ENCODE data around the gene ATP6AP2.
"Not testable (repeated sequence)": the region's sequence is repeated elsewhere in the genome, so short reads cannot be mapped to it uniquely, and the experiment has no call there.

ATP6AP2 gene

DNA sequence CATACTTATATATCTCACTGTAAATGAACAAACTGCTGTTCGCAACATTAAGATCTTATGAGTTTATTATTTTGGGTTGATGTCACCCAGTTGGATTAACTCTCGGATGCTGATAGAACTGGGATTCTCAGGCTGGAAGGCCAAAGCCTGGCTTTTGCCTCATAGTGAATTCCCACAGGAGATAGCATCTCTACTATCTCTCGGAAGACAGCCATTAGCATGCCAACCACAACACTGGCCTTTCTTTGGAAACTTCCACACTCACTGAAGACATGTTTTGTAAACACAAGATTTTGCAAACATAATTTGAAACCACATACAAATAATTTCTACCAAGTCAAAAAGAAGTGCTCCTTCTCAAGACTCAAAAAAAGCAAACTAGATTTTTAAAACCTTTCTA lies 4.5 kb upstream of the ATP6AP2 start:
- DNase-seq: no peak

DNA sequence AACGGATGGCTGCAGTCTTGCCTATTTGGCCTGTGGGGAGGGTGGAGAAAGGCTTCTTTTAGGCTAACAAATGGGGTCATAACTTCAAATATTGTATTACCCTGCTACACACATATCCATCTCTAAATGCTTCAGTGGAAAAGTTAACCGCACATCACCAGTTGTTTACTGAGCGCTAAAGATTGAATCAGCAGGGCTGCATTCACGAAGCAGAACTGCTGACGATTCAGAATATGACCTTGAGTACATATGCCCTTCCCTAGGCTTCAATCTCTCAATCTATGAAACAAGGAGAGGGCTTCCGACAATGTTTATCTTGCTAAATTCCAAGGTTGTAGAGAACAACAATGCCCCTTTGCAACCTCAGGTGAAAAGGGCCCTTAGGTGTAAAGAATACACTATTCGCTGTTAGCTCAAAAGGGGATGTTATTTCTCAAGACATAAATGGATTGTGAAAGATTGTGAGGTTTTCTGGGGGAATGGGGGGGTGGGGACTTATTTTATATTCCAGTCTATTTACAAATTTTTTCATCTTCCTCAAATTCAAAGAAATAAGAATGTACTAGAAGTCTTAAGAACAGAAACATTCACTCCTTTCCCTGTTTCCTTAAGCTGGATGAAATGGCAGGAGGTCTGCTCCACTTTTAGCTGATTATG lies 2.6 kb upstream of the ATP6AP2 start:
- no peak for DNase-seq

DNA sequence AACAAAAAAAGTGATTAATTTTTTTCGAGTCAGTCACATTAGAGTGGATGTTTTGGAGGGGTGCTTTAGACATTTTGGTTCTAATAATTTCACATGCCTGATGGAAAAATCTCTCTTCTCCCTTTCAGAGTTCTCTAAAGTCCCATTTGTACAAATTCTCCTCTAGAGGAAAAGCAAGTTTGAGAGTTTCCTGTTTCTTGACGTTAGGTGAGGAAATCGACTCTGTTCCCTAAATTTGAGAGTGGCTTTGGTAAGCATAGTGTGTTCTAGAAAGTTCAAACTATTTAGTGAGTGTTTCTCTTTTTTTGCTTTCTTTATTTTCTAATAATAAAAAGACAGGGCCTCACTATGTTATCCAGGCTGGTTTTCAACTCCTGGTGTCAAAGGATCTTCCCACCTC lies 1.6 kb upstream of the ATP6AP2 start:
- DNase-seq: no peak

DNA sequence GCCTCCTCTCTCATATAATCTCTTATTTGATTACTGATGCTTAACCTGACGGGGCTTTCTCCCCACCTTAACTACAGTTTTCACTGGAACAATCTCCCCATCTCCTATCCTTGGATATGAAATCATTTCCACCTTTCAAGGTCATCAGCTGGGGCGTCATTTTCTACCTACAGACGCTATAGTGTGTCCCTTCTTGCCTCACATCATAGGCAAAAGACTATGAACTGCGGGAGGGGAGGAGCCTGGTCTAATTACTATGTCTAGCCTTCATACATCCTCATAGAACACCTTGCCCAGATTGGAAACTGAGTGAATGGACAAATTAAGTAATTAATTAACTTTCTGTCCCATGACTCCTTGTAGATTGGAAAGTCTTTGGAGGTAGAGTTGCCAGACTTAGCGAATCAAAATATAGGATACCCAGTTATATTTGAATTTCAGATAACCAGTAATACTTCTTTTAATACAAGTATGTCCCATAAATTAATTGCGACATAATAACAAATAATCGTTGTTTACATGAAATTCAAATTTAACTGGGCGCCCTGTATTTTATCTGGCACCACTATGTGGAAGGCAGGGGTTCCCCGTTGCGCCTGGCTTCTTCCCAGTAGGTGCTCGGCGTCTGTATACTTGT lies 752 bp upstream of the ATP6AP2 start:
- no peak for DNase-seq

DNA sequence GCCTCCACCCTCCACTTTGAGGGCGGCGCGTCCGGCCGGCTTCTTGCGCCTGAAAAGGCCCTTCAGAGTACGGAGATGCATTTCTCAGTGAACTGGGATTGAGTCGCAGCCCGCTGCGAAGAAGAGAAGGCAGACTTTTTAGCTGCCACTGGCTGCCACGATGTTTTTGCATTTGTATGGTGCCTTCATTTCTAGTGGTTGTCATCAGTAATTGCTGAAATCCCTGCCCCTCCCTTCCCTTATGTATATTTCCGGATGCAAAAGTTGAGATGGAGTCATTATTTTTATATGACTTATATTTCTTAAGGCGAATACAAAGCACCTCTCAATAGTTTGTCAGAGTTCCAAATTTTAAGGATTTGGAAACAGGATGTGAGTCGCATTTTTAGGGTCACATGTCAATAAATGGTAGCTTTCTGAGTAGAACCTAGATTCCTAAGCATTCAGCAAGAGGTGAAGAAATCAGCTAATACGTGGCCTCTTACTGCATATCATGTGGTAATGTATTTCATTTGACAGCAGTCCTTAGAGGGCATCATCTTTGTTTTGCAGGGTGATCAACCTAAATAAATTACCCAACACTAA lies 658 bp downstream of the ATP6AP2 start:
- DNase-seq: no peak

DNA sequence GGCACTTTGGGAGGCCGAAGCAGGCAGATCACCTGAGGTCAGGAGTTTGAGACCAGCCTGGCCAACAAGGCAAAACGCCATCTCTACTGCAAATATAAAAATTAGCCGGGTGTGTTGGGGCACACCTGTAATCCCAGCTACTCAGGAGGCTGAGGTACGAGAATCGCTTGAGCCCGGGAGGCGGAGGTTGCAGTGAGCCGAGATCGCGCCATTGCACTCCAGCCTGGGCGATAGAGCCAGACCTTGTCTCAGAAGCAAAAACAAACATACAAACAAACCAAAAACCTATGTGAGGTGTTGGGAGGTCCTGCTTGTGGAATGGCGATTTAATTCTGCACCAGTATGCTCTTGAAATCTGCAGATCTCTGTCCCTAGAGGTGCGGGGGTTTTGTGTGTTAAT lies 1.4 kb downstream of the ATP6AP2 start:
- not testable (repeated sequence) for DNase-seq

DNA sequence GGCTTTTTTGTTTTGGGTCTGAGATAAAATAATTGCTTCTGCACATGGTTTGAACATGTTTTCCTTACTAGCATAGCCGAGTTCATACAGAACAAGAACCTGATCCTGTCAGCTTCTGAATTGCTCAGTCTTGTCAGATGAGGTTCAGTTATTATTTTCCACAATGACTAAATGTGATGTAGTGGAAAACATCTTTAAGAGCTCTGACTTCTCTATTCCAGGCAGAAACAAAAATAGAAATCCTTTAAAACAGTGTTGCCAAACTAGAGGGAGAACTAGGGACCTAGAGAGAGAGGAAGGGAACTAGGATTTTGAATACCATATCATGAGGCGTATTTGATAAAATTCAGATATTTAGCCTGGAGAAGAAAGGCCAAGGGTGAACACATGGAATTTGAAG lies 2.0 kb downstream of the ATP6AP2 start:
- no peak for DNase-seq

DNA sequence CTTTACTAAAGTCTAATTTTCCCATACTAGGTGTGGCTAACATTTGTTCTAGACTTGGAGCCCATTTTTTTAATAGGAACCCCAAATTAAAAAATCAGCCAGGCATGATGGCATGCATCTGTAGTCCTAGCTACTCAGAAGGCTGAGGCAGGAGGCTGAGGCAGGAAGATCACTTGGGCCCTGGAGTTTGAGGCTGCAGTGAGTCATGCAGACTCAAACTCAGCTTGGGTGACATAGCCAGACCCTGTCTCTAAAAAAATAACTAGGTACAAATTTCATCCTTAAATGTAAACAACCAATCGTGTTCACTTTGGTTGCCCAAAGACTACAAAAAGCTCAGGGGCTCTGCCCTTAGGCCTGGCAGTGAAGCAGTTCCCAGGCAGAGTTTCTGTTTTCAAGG lies 6.9 kb downstream of the ATP6AP2 start:
- DNase-seq: not testable (repeated sequence)

DNA sequence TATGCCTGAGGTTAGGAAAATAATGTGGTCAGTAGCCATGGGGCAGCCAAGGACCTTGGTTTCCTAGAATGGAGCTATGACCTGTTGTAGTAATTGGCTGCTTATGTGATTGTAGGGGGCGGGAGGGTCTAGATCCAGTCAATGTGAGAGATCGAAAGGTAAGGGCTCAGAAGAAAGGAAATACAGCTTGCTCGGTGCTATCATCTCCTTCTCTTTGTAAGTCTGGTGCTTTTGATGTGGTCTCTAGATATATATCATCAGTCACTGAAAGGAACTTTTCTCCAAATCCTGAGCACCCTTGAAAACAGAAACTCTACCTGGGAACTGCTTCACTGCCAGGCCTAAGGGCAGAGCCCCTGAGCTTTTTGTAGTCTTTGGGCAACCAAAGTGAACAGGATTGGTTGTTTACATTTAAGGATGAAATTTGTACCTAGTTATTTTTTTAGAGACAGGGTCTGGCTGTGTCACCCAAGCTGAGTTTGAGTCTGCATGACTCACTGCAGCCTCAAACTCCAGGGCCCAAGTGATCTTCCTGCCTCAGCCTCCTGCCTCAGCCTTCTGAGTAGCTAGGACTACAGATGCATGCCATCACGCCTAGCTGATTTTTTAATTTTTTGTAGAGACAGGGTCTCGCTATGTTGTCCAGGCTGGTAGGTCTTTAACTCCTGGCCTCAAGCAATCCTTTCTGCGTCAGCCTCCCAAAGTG lies 9.0 kb downstream of the ATP6AP2 start:
- not testable (repeated sequence) for DNase-seq

DNA sequence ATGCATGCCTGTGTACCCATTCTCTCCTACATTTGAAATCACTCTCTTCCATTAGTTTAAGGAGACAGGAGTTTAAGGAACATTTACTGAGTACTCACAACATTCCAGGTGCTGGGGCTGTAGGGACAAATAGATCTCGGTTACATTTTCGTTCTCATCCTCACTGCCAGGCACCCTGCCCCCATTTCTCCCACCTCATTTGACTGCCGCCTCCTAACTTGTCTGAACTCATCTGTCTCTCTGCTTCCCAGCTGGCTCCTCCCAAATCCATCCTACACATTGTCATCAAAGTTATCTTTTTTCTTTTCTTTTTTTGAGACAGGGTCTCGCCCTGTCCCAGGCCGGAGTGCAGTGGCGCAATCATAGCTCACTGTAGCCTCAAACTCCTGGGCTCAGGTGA lies 22.7 kb downstream of the ATP6AP2 start:
- DNase-seq: no peak

DNA sequence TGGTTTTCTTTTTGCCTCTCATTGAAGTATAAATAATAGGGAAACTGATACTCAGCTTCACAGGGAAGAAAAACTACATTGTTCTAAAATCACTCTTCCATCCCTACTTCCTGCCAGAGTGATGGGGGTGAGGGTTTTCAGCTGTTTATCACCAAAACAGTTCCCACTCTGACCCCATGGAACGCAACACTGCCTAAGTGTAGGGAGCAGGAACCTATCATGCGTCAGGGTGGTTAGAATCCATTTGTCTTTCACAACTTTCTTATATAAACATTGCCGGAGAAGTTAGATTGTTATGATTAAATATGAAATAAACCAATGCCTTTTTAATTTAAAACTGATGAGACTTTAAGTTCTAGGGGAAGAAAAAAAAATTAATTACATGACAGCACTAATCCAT lies 26.6 kb downstream of the ATP6AP2 start:
- DNase-seq: no peak

DNA sequence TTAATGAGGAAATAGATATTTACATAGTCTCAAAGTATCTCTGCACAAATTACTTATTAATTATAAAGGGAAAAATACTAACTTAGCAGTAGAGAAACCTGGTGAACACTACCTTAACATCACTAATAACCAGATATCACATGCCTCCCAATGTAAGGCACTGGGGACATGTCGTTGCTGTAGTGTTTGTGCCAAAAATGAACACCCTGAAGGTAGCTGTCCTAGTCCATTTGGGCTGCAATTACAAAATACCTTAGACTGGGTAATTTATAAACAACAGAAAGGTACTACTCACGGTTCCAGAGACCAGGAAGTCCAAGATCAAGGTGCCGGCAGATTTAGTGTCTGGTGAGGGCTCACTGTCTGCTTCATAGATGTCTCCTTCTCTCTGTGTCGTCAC lies 31.7 kb downstream of the ATP6AP2 start:
- DNase-seq: no peak

DNA sequence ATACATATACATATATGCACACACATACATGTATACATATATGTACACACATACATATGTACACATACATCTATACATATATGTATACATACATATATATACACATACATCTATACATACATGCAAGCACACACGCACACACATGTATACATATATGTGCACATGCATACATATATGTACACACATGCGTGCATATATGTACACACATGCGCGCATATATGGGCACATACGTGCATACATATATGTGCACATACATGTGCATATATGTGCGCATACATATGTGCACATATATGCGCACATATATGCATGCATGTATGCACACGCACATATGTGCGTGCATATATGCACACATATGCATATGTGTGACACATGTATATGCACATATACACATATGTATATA lies 35.2 kb downstream of the ATP6AP2 start:
- no peak for DNase-seq

DNA sequence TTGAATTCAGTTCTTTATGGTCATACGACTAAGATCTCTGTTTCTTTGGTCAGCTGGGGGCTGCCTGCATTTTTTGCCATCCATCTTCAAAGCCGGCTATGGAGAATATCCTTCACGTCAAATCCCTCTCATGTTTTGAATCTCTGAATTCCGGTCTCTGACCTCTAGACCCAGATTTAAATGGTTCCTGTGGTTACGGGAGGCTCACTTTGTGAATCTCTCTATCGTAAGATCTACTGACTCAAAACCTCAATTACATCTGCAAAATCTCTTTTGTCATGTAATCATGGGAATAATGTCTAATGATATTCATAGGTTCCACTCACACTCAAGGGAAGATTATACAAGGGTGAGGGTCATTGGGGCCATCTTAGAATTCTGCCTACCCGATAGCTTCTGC lies 36.8 kb downstream of the ATP6AP2 start:
- no peak for DNase-seq

DNA sequence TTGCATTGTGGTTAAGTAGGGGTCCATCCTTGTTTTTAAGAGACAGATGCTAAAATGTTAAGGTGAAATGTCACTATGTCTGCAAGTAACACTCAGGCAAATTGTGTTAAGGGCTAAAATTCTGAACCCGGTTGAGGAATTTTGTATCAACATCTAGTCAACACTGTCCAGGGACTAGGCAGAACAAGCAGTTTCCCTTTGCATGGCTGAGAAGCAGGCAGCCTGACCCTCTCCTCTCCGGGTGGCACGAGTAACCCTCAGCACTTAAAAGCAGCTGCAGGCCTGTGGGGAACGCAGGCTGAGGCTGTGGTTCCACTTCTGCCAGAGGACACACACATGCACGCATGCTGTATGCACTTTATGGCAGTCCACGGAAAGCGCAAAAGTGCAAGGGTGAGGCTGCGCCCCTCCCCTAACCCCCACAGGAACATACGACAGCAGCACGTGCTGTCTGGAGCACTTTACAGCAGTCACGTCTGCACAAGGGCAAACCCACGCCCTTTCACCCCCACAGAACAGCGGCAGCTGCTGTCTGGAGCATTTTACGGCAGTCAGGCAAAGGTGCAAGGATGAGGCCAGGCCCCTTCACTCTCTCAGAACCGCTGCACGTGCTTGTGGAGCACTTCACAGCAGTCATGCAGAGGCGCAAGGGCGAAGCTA lies 41.8 kb downstream of the ATP6AP2 start:
- no peak for DNase-seq

DNA sequence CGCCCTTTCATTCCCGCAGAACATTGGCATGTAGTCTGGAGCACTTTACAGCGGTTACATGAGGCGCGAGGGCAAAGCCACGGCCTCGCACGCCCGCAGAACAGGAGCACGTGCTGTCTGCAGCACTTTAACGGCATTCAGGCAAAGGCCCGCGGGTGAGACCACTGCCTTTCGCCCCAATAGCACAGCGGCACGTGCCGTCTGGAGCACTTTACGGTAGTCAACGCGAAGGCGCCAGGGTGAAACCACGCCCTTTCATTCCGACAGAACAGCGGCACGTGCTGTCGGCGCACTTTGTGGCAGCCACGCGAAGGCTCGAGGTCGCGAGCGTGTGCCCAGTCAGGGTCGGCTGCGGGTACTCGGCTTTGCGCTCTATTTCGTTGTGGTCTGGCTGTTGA lies 42.4 kb downstream of the ATP6AP2 start, which contains the start of gene MPC1L:
Gene MPC1L, plus strand, starts transcription at position 290 of the 398 bp plus-strand sequence. CDS start 138 bp downstream, outside the sequence.
- DNase-seq: no peak

DNA sequence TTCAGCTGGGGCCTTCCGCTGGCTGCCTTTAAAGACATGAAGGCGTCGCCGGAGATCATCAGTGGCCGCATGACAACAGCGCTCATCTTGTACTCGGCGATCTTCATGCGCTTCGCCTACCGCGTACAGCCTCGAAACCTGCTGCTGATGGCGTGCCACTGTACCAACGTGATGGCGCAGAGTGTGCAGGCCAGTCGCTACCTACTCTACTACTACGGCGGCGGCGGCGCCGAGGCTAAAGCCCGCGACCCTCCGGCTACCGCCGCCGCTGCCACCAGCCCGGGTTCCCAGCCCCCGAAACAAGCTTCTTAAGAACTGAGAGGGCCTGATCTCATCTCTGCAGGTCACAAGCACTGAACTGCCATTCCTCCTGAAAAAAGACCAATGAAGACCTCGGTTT lies 42.9 kb downstream of the ATP6AP2 start:
- DNase-seq: no peak

DNA sequence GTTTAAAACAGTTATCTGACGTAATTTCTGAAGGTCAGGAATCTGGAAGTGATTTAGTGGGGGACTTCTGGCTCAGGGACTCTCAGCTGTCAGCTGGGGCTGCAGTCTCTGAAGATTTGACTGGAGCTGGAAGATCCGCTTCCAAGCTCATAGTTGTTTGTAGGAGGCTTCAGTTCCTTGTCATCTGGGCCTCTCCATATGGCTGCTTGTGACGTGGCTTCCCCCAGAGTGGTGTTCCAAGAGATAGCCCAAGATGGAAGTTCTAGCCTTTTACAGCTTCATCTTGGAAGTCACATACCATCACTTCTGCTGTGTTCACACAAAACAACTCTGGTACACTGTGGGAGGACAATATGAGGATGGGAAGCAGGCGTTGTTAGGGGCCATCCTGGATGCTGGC lies 44.5 kb downstream of the ATP6AP2 start:
- DNase-seq: no peak

DNA sequence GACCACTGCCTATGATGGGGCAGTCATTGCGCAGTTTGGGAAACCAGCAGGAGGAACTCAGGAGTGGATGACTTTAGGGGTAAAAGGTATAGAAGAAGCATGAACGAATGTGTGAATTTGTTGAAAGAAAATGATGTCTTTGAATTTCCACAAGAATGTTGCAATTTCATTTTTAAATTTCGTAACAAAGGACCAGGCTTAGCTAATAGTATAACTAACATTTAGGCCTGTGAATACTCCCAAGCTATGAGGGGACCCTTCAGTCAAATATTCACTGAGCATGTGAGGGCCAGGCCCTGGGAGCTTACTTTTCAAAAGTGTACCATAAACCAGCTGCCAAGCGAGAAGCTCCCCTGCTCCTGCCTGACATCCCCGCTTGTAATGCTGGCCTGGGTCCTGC lies 47.7 kb downstream of the ATP6AP2 start:
- DNase-seq: no peak

DNA sequence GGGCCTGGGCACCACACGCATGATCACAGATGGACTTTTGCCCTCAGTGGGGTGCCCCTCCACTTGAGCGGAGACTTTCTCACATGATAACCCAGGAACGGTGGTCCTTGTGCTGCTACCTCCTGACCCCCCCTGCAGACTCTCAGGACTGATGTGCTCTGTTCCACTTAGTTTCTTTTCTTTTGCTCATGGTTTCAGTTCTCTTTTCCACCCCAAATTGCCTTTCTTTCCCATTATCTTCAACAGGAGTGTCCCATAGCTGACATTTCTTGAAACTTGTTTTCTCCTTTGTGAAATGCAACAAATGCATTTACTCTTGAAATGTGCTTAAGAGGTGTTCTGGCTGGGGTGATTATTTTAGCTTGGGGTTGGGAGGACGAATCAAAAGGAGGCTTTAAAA lies 51.4 kb downstream of the ATP6AP2 start:
- DNase-seq: no peak

DNA sequence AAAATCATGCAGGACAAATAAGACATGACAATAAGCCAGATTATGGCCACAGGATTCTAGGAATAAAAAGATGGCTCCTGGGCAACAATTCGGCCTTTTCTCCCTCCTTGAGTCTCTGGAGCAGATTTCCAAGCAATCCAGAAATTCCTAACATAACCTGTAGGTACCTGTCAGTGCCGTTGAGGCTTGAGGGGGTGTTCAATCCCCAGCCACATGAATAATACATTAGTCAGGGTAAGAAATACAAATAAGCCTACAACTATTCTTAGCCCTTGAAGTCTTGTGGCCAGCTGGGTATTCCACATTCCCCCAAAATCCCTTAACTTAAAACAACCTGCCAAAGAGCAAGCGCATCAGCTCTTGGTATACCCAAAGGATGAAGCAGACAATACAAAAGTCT lies 56.9 kb downstream of the ATP6AP2 start:
- no peak for DNase-seq

DNA sequence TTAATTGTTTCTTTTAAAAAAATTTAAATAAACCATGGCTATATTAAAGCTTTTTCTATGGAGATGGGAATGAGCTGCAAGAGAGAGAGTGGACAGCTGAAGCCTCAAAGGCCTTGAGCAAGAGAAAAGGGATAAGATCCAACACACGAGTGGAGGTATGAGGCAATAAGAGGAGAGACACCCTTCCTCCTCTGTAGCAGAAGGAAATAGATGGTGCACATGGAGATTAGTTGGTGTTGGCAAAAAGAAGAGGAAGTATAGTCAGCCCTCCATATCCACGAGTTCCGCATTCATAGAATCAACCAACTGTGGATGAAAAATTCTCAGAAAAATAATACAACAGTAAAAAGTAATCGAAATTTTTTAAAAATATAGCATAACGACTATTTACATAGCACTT lies 63.4 kb downstream of the ATP6AP2 start:
- DNase-seq: no peak

DNA sequence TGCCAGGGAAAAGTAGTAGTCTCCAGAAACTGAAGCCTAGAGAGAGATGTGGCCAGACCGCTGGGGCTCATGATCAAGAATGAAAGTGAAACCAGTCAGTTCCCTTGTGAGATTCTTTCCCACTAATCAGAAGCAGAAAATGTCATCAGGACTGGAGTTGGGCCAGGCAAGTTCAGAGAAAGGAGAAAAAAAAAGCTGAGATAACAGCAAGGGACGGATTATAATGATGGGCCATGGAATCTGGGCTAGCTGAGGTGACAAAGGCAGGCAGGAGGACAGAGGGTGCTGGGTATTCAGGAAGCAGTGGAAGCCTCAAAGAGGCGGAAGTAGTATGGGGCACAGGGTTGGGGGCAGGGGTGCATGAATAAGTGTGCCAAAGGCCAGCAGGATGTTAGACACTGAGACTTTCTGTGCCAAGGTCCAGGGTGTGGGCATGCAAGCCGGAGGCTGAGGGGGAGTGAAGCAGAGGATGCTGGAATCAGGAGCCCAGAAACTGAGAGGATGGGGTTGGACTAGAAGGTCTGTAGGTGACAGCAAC lies 64.1 kb downstream of the ATP6AP2 start:
- DNase-seq: no peak

Data from right hindlimb (tissue), 1 donor.